ENCODE results near the gene MIOX.

MIOX gene

DNA sequence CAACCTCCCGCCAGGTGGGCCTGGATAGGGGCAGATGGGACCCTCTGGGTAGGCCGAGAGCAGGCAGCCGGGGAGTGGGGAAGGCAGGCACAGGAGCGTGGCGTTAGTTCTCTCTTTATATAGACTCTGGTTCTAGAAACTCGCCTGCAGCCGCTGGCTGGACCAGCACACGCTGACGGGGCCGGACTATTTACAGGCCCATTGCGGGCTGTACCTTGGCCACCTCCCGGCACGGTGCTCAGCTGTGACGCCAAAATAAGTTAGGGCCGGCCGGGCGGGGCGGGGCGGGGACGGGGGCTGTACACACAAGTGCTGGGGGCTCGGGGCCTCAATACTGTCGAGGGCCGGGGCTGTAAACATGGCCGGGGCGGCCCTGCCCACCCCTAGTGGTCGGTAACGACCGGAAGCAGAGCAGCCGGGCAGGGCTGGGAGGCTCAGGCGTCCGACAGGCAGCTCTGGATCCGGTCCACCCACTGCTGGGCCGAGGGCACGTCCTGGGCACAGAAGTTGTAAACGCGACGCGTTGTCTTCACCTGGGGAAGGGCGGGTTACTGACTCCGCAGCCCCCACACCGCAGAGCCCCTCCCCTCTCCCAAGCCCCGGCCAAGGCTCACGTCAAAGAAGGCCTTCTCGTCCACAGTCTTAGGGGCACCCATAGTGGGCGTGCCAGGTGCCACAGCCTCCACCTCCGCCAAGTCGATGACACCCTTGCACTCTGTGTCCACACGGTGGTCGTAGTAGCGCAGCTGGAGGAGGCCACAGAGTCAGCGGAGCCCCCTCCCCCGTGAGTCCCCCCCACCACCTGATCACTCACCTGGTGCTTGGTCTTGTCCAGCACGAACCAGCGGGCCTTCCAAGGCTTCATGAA is 39.7 kb upstream of the MIOX start:
- H3K4me3 ChIP-seq (ENCODE audit: low read length): no peak overlapping the region
- no peak for TF ChIP-seq CTCF (conservative IDR thresholded peaks at IDR 0.05; ENCODE audit: low read length)
- no peak for DNase-seq (ENCODE audit: low read depth)

- H3K4me3 ChIP-seq (ENCODE audit: low read length): no peak overlapping the region
- no peak for DNase-seq (ENCODE audit: low read depth)
- TF ChIP-seq CTCF (conservative IDR thresholded peaks at IDR 0.05; ENCODE audit: low read length): no peak
These were observed 38.8 kb upstream of the MIOX start for GRCh38 chr22:50447576-50448551.

DNA sequence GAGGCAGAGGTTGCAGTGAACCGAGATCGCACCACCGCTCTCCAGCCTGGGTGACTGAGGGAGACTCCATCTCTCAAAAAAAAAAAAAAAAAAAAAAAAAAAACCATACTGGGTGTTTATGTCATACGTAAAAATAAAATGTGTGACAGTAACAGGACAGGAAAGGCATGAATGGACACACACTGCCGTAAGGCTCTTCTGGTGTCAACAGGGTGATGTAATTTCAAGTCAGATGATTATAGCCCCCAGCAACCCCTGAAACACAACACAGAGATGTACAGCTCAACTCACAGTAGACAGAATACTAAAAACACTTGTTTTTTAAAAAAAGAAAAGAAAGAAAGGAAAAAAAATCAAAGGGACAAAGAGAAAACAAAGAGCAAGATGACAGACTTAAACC is 34.0 kb upstream of the MIOX start:
- no peak for DNase-seq (ENCODE audit: low read depth)
- no peak for TF ChIP-seq CTCF (conservative IDR thresholded peaks at IDR 0.05; ENCODE audit: low read length)
- no peak overlapping the region for H3K4me3 ChIP-seq (ENCODE audit: low read length)

DNA sequence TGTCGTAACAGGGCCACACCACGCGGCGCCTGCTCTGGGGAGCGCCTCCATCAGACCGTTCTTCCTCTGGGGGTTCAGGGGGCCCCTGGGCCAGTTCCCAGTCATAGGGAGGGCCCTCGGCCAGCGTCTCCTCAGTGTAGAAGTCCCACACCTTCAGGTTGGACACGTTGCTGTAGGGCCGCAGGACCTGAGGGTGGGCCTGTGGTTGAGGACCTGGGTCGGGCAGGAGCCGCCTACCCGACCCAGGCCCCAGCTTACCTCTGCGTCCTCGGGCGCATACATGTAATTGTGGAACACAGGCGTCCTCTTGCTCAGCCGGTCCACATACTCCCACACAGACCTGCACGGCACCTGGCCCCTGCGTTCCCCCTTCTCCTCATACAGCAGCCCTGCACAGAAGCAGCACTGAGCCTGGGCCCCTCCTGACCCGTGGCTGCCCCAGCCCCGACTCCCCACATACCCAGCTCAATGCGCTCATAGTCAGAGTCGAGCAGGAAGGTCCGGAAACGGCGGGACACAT is 32.0 kb upstream of the MIOX start:
- no peak for TF ChIP-seq CTCF (conservative IDR thresholded peaks at IDR 0.05; ENCODE audit: low read length)
- H3K4me3 ChIP-seq (ENCODE audit: low read length): no peak overlapping the region
- no peak for DNase-seq (ENCODE audit: low read depth)

DNA sequence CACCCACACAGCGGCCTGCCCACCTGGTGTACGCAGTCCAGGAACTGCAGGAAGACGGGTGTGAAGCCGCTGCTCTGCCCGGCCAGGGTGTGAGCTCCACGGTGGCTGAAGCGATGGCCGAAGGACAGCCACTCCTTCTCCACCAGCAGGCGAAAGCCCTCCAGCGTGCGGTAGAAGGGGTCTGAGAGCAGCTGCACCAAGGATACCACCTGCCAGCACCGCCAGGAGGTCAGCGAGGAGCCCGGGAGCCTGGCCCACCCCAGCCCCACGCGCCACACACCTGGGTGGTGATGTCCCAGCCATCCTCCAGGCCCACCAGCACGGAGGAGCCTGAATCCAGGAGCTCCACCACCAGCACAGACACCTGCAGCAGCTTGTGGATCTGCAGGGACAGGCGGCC is 31.5 kb upstream of the MIOX start:
- DNase-seq (ENCODE audit: low read depth): no peak
- no peak for TF ChIP-seq CTCF (conservative IDR thresholded peaks at IDR 0.05; ENCODE audit: low read length)
- no peak overlapping the region for H3K4me3 ChIP-seq (ENCODE audit: low read length)

- no peak for DNase-seq (ENCODE audit: low read depth)
- no peak overlapping the region for H3K4me3 ChIP-seq (ENCODE audit: low read length)
- no peak for TF ChIP-seq CTCF (conservative IDR thresholded peaks at IDR 0.05; ENCODE audit: low read length)
These were observed 30.6 kb upstream of the MIOX start for GRCh38 chr22:50456026-50456425.

Measured in AG10803 (cell line).